ENCODE measurements around the gene SGO1. TPM values are rescaled to one million over a fixed set of nuclear protein-coding genes. Genes with fewer than 3 reads are reported as not detected.

Gene SGO1
- total RNA-seq, 1 experiment from 2014 or later, result 34.3 TPM

- TF ChIP-seq KAT7 (CRISPR knock-in tag; IDR thresholded peaks at IDR 0.05; ENCODE audit: borderline replicate concordance) (no peak), JAZF1 (CRISPR knock-in tag; IDR thresholded peaks at IDR 0.05) (no peak), OVOL2 (CRISPR knock-in tag; IDR thresholded peaks at IDR 0.05; ENCODE audit: borderline replicate concordance) (no peak), FOXJ3 (CRISPR knock-in tag; IDR thresholded peaks at IDR 0.05; ENCODE audit: borderline replicate concordance) (no peak), ELF4 (CRISPR knock-in tag; IDR thresholded peaks at IDR 0.05; ENCODE audit: low read depth) (no peak), ZNF416 (CRISPR knock-in tag; IDR thresholded peaks at IDR 0.05) (no peak), CBFB (CRISPR knock-in tag; IDR thresholded peaks at IDR 0.05; ENCODE audit: low read depth) (no peak), CDX4 (CRISPR knock-in tag; IDR thresholded peaks at IDR 0.05; ENCODE audit: borderline replicate concordance) (no peak), ESRRA (CRISPR knock-in tag; IDR thresholded peaks at IDR 0.05; ENCODE audit: borderline replicate concordance) (no peak)
Measured at GRCh38 chr3:20142517-20142916, 43.5 kb downstream of the SGO1 start (continued).

DNA sequence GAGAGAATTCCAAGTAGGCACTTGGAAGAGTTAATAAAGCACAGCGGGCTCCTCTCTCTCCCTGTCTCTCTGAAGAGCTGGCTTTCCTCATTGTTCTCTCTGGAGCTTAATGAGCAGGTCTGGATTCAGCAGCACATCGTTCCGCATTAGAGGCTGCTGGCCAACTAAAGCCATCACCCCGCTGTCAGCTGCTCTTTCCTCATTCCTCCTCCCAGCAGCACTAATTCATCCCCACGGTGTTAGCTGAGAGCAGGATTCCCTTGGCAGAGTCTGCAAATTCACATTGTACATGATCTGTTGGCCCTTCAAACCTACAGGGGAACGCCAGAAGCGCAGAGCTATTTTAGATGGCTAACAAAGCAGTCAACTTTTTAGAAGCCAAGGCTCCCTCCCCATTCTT, 44.2 kb downstream of the SGO1 start:
- DNase-seq (ENCODE audit: low spot score), result peak; percentile 17
- ChIA-PET POLR2A (no interaction called here), CTCF (interaction anchor here (0.6 to 1.3 kb wide), 3 partner anchors 10 to 891 kb away, joined by 3 to 4 read pairs (median 3); no protein-coding TSS in a partner anchor)
- ATAC-seq, result peak; percentile 94
- TF ChIP-seq HMGA2 (CRISPR knock-in tag; IDR thresholded peaks at IDR 0.05) (no peak), SMAD4 (CRISPR knock-in tag; IDR thresholded peaks at IDR 0.05) (no peak), ZNF423 (CRISPR knock-in tag; IDR thresholded peaks at IDR 0.05) (no peak), FOXK1 (CRISPR knock-in tag; IDR thresholded peaks at IDR 0.05) (no peak), SP1 (CRISPR knock-in tag; conservative IDR thresholded peaks at IDR 0.05) (no peak), ZNF232 (CRISPR knock-in tag; IDR thresholded peaks at IDR 0.05) (no peak), ZNF317 (CRISPR knock-in tag; IDR thresholded peaks at IDR 0.05; ENCODE audit: borderline replicate concordance, low read depth) (no peak), AR (CRISPR knock-in tag; IDR thresholded peaks at IDR 0.05) (no peak), ZNF219 (CRISPR knock-in tag; IDR thresholded peaks at IDR 0.05; ENCODE audit: borderline replicate concordance) (no peak), MXD4 (CRISPR knock-in tag; IDR thresholded peaks at IDR 0.05; ENCODE audit: borderline replicate concordance) (no peak), CDX4 (CRISPR knock-in tag; IDR thresholded peaks at IDR 0.05; ENCODE audit: borderline replicate concordance) (no peak), AFF4 (CRISPR knock-in tag; IDR thresholded peaks at IDR 0.05; ENCODE audit: borderline replicate concordance) (no peak), GTF2I (CRISPR knock-in tag; conservative IDR thresholded peaks at IDR 0.05) (no peak), KAT7 (CRISPR knock-in tag; IDR thresholded peaks at IDR 0.05; ENCODE audit: borderline replicate concordance) (no peak), NR1H2 (CRISPR knock-in tag; IDR thresholded peaks at IDR 0.05) (no peak), ZNF396 (CRISPR knock-in tag; IDR thresholded peaks at IDR 0.05; ENCODE audit: borderline replicate concordance) (no peak)
- TF ChIP-seq, protein P1, sequence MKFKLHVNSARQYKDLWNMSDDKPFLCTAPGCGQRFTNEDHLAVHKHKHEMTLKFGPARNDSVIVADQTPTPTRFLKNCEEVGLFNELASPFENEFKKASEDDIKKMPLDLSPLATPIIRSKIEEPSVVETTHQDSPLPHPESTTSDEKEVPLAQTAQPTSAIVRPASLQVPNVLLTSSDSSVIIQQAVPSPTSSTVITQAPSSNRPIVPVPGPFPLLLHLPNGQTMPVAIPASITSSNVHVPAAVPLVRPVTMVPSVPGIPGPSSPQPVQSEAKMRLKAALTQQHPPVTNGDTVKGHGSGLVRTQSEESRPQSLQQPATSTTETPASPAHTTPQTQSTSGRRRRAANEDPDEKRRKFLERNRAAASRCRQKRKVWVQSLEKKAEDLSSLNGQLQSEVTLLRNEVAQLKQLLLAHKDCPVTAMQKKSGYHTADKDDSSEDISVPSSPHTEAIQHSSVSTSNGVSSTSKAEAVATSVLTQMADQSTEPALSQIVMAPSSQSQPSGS (CRISPR knock-in tag; IDR thresholded peaks at IDR 0.05; ENCODE audit: borderline replicate concordance, low read depth), result no peak
- TF ChIP-seq, protein P2, sequence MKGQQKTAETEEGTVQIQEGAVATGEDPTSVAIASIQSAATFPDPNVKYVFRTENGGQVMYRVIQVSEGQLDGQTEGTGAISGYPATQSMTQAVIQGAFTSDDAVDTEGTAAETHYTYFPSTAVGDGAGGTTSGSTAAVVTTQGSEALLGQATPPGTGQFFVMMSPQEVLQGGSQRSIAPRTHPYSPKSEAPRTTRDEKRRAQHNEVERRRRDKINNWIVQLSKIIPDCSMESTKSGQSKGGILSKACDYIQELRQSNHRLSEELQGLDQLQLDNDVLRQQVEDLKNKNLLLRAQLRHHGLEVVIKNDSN (CRISPR knock-in tag; IDR thresholded peaks at IDR 0.05), result no peak
- peaks cover 15% of the 10 kb centered on the region for H3K4me1 Mint-ChIP-seq
- 0 out of 2 replicates have a peak overlapping the region, but pooled peaks have one; percentile 19 for H3K4me3 Mint-ChIP-seq
- peak overlapping the region; percentile 7; the same call in 1 of the 2 replicates for H3K27ac Mint-ChIP-seq
- H3K36me3 Mint-ChIP-seq, result no peaks in the 10 kb centered on the region
- H3K27me3 Mint-ChIP-seq (ENCODE audit: low read depth), result no peaks in the 10 kb centered on the region
- H3K9me3 Mint-ChIP-seq, result peaks cover 8% of the 10 kb centered on the region
